Thyroid gland (tissue), 4 donors: ENCODE results near the gene PDE4B.
"Not testable (repeated sequence)": the region's sequence is repeated elsewhere in the genome, so short reads cannot be mapped to it uniquely, and the experiment has no call there.

Experiments used
- CTCF ChIP-seq, 6 experiments: fragments of 200-600 bp in 3 of 6; fragments of 450-650 bp in 3 of 6; sonication (generic) in 3 of 6; IDR thresholded peaks; one replicate each; pipeline ENCODE4 v1.5.1; 2016 to 2019; ENCODE audit warnings: antibody characterized with exemption in 6 of 6, mild to moderate bottlenecking in 2 of 6, inconsistent platforms in 1 of 6, moderate library complexity in 1 of 6
- POLR2A ChIP-seq, 2 donors: fragments of 450-650 bp; IDR thresholded peaks; one replicate each; pipeline ENCODE4 v1.6.1; 2017; ENCODE audit warnings: antibody characterized with exemption in 2 of 2, mild to moderate bottlenecking in 2 of 2, moderate library complexity in 1 of 2

GRCh38 chr1:65878342-65878741, 85.6 kb downstream of the PDE4B start:
- TF ChIP-seq POLR2A, CTCF (IDR thresholded peaks at IDR 0.05): not testable (repeated sequence)
